ENCODE measurements around the gene CENPH.
A peak's percentile ranks its signal among the peaks of the same experiment; 100 is the strongest.
"Not testable (repeated sequence)": the region's sequence is repeated elsewhere in the genome, so short reads cannot be mapped to it uniquely, and the experiment has no call there.

CENPH gene, protein sequence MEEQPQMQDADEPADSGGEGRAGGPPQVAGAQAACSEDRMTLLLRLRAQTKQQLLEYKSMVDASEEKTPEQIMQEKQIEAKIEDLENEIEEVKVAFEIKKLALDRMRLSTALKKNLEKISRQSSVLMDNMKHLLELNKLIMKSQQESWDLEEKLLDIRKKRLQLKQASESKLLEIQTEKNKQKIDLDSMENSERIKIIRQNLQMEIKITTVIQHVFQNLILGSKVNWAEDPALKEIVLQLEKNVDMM

GRCh38 chr5:69189162-69190086 lies at the start of gene CENPH:
TSS of gene CENPH (plus strand) at chr5:69189583. CDS start at chr5:69189635, 52 bp downstream.
- peak; percentile 40 for DNase-seq

DNA sequence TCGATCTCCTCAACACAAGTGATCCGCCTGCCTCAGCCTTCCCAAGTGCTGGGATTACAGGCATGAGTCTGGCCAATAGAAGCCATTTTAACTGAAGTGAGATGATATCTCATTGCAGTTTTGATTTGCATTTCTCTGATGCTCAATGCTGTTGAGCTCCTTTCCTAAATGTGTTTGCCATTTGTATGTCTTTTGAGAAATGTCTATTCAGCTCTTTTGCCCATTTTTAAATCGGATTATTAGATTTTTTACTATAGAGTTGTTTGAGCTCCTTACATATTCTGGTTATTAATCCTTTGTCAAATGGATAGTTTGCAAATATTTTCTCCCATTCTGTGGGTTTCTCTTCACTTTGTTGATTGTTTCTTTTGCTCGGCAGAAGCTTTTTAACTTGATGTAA lies 49.1 kb upstream of the CENPH start:
- DNase-seq, result not testable (repeated sequence)

DNA sequence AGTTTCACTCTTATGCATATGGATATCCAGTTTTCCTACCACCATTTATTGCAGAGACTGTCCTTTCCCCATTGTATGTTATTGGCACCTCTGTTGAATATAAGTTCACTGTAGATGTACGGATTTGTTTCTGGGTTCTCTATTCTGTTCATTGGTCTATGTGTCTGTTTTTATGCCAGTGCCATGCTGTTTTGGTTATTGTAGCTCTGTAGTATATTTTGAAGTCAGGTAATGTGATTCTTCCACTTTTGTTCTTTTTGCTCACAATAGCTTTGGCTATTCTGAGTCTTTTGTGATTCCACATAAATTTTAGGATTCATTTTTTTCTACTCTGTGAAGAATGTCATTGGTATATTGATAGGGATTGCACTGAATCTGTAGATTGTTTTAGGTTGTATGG lies 48.6 kb upstream of the CENPH start:
- DNase-seq, result no peak

DNA sequence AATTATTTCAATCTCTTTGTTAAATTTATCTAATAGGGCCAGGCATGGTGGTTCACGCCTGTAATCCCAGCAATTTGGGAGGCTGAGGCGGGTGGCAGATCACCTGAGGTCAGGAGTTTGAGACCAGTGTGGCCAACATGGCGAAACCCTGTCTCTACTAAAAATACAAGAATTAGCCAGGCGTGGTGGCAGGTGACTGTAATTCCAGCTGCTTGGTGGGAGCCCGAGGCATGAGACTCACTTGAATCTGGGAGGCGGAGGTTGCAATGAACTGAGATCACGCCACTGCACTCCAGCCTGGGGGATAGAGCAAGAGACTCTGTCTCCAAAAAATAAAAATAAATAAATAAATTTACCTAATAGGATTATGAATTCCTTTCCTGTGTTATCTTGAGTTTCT lies 40.8 kb upstream of the CENPH start:
- DNase-seq, result not testable (repeated sequence)

GRCh38 chr5:69148981-69149675 lies 40.3 kb upstream of the CENPH start:
- no peak for DNase-seq

GRCh38 chr5:69149676-69150010 lies 39.7 kb upstream of the CENPH start:
- DNase-seq, result no peak

- DNase-seq, result no peak
Measured at GRCh38 chr5:69152731-69153130, 36.7 kb upstream of the CENPH start.

GRCh38 chr5:69156456-69156855 lies 32.9 kb upstream of the CENPH start:
- no peak for DNase-seq

DNA sequence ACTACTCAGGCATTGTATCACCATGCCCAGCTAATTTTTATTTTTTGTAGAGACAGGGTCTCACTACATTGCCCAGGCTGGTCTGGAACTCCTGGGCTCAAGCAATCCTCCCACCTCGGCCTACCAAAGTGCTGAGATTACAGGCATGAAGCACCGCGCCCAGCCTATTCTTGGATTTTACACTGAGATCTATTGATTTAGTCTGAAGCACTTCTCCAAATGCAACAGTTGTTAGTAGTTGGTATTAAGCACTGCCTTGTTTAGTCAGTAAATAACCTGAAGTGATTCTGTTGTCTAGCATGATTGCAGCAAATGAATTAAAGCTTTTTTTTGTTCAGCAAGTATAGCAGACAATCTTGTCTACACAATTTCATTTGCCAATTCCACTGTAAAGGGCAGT lies 31.3 kb upstream of the CENPH start:
- no peak for DNase-seq

- no peak for DNase-seq
Measured at GRCh38 chr5:69160651-69161050, 28.7 kb upstream of the CENPH start.

DNA sequence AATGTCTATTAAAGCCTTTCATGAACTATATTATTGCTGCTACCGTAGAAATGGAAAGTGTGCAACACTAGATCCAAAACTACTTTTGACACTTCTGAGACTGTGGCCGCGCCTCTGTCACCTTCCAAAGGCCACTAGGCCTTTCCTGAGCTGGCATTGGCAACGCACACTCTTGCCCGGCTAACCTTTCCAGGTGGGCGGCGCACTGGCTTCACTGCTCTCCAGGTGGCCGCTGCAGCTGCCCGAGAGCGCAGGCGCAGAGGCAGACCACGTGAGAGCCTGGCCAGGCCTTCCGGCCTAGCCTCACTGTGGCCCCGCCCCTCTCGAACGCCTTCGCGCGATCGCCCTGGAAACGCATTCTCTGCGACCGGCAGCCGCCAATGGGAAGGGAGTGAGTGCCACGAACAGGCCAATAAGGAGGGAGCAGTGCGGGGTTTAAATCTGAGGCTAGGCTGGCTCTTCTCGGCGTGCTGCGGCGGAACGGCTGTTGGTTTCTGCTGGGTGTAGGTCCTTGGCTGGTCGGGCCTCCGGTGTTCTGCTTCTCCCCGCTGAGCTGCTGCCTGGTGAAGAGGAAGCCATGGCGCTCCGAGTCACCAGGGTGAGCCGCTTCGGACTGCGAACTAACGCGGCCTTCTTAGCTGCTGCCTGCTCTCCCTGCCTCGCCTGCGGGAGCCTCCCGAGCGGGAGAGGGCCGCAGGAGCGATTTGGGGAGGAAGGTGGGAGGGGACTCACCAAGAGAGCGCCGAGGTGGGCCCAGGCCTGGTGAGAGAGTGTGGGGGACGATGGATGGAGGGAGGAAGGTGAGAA lies 22.5 kb upstream of the CENPH start, which contains the start of gene CCNB1:
CCNB1 (plus strand) TSS at position 465 of the 807 bp plus-strand sequence; CDS start at position 578, 113 bp downstream.
- peak; percentile 92 for DNase-seq

DNA sequence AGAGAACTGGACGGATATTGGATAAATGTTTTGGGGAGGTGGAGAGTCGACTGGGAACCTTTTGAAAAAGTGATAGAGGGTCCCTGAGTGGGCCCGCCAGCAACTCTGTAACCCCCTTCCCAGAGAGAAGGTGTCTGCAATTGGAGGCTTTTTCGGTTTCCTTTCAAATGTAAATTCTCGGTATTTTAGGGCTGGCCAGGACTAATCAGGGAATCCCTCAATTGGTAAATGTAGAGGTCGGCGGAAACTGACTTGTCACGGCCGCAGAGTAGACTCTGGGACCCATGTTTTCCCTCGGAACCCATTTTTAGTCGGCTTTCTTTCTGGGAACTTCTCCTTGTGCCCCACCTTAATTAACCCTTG lies 21.9 kb upstream of the CENPH start:
- DNase-seq, result no peak

- DNase-seq, result no peak
Measured at GRCh38 chr5:69167929-69168328, 21.5 kb upstream of the CENPH start.

GRCh38 chr5:69170495-69170894 lies 18.9 kb upstream of the CENPH start:
- DNase-seq, result no peak

DNA sequence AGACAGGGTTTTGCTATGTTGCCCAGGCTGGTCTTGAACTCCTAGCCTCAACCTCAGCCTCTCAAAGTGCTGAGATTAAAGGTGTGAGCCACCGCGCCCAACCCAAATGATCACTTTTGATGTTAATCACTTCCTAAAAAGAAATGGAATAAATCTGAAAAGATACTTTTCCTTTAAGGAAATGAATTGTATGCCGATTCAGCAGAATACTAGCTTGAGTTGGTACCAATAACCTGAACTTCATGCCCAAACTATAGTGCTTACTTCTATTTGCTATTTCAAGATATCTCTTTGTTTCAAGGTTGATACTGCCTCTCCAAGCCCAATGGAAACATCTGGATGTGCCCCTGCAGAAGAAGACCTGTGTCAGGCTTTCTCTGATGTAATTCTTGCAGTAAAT lies 18.4 kb upstream of the CENPH start:
- DNase-seq, result no peak

DNA sequence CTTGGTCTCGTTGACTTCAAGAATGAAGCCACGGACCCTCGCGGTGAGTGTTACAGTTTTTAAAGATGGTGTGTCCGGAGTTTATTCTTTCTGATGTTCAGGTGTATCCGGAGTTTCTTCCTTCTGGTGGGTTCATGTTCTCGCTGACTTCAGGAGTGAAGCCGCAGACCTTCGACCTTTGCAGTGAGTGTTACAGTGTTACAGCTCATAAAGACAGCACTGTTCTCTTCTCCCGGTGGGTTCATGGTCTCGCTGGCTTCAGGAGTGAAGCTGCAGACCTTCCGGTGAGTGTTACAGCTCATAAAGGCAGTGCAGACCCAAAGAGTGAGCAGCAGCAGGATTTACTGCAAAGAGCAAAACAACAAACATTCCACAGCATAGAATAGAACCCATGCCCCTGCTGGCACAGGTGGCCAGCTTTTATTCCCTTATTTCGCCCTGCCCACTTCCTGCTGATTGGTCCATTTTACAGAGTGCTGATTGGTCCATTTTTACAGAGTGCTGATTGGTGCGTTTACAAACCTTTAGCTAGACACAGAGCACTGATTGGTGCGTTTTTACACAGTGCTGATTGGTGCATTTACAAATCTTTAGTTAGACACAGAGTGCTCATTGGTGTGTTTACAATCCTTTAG lies 7.6 kb upstream of the CENPH start:
- not testable (repeated sequence) for DNase-seq

GRCh38 chr5:69184621-69185020 lies 4.8 kb upstream of the CENPH start:
- DNase-seq, result no peak

DNA sequence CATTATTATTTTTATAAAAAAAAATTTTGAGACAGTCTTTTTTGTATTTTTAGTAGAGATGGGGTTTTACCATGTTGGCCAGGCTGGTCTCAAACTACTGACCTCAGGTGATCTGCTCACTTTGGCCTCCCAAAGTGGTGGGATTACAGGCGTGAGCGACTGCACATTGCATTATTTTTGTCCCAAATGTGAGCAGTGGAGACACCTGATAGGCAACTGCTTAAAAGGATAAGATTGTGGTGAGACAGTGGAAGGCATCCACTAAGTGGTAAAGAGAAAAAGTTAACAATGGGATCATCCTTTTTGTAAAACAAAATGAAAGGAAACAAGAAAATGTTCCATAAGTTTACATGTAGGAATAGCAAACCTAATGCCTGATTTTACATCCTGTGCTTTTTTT lies 2.0 kb upstream of the CENPH start:
- DNase-seq, result no peak

- DNase-seq, result no peak
Measured at GRCh38 chr5:69188811-69189161, 597 bp upstream of the CENPH start.

DNA sequence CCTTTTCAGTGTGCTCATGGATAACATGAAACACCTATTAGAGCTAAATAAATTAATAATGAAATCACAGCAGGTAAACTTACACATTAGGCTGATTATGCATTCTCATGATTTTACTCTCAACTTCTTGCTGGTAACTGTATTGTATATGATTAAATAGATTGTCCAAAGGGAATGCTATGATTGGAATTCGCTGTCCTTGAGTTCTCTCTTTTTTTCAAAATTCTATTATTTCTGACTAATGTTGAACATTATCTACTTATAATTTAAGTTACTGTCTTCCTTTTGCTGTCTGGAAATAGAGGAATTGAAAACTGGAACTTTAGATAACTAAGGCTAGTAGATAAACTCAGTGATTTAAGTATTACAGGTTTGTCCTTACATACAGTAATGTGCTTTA lies 13.1 kb downstream of the CENPH start:
- no peak for DNase-seq

DNA sequence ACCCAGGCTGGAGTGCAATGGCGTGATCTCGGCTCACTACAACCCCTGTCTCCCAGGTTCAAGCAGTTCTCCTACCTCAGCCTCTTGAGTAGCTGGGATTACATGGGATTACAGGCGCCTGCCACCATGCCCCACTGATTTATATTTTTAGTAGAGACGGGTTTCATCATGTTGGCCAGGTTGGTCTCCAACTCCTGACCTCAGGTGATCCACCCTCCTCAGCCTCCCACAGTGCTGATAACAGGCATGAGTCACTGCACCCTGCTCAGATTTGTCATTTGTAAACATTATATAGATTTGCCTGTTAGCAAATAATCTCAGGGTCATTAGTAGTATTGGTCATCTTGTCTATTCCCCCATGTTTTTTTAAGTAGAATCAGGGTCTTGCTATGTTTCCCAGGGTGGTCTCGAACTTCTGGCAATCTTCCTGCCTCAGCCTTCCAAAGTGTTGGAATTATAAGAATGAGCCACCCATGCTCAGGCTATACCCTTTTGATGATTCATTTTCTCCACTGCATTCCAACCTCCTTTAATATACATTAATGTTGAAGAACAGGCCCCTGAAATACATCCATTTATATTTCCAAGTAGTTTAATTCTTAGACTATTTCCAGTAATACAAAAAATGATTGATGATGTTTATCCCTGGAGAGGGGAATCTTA lies 17.3 kb downstream of the CENPH start:
- no peak for DNase-seq

DNA sequence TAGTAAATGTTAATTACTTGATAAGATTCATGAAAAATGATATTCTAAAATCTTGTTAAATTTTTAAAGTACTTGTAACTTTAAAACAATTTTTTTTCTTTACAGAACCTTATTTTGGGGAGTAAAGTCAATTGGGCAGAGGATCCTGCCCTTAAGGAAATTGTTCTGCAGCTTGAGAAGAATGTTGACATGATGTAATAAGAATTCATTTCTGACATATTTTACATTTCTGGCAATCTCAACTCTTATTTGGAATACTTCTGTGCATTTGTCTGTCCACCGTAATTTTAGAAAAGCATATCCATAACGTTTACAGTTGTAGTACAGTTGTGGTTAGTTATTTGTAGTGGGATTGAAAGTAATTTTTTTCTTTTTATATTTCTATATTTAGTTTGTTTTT lies 20.2 kb downstream of the CENPH start:
- DNase-seq, result no peak

Measured in NCI-H524 treated with DMSO at 0.1 percent for 48 hours (cell line).